H9 (cell line): ENCODE results near the gene NBEA. TPM values are rescaled to one million over a fixed set of nuclear protein-coding genes. Genes with fewer than 3 reads are reported as not detected.
A peak's percentile ranks its signal among the peaks of the same experiment; 100 is the strongest.

ENCODE experiments used
- DNase-seq: peaks from one replicate; pipeline ENCODE4 v3.0.0-alpha.2; 2017
- H2AFZ ChIP-seq: one replicate; pipeline ENCODE4 v1.6.1; 2013; ENCODE audit warnings: mild to moderate bottlenecking, low read length, control low read depth, moderate library complexity
- H2AK5ac ChIP-seq: 2 replicates; pipeline ENCODE4 v1.6.1; 2013; ENCODE audit warnings: low read length, control low read depth, mixed read lengths; ENCODE audit not compliant: insufficient read length
- H2BK120ac ChIP-seq: one replicate; pipeline ENCODE4 v1.6.1; 2013; ENCODE audit warnings: low read depth, mild to moderate bottlenecking, low read length, control low read depth, inconsistent platforms; ENCODE audit not compliant: poor library complexity, severe bottlenecking
- H2BK12ac ChIP-seq: 2 replicates; pipeline ENCODE4 v1.6.1; 2013; ENCODE audit warnings: low read length, control low read depth, mixed read lengths, low read depth; ENCODE audit not compliant: insufficient read length
- H2BK15ac ChIP-seq: 2 replicates; pipeline ENCODE4 v1.6.1; 2013; ENCODE audit warnings: low read depth, low read length, control low read depth
- H2BK20ac ChIP-seq: one replicate; pipeline ENCODE4 v1.6.1; 2013; ENCODE audit warnings: low read depth, mild to moderate bottlenecking, low read length, control low read depth, inconsistent platforms; ENCODE audit not compliant: poor library complexity, severe bottlenecking
- H2BK5ac ChIP-seq: 2 replicates; pipeline ENCODE4 v1.6.1; 2013; ENCODE audit warnings: low read length, control low read depth, mixed read lengths; ENCODE audit not compliant: insufficient read length
- H3K14ac ChIP-seq: 2 replicates; pipeline ENCODE4 v1.6.1; 2013; ENCODE audit warnings: low read length, control low read depth; ENCODE audit not compliant: insufficient read depth
- H3K18ac ChIP-seq: 2 replicates; pipeline ENCODE4 v1.6.1; 2013; ENCODE audit warnings: low read depth, mild to moderate bottlenecking, mixed read lengths, low read length, control low read depth; ENCODE audit not compliant: insufficient read length
- H3K23ac ChIP-seq: 2 replicates; pipeline ENCODE4 v1.6.1; 2013; ENCODE audit warnings: low read length, control low read depth, mixed read lengths, low read depth; ENCODE audit not compliant: insufficient read length
- H3K23me2 ChIP-seq: 2 replicates; pipeline ENCODE4 v1.6.1; 2013; ENCODE audit warnings: low read depth, mild to moderate bottlenecking, mixed read lengths, low read length, control low read depth; ENCODE audit not compliant: insufficient read length, poor library complexity, severe bottlenecking
- H3K27ac ChIP-seq: 2 replicates; pipeline ENCODE4 v1.5.1; 2013; ENCODE audit warnings: low read length, control low read depth, mixed read lengths, low read depth; ENCODE audit not compliant: insufficient read length
- H3K27me3 ChIP-seq: 2 replicates; pipeline ENCODE4 v1.6.1; 2013; ENCODE audit warnings: low read length, control low read depth, inconsistent platforms; ENCODE audit not compliant: insufficient read depth
- H3K4ac ChIP-seq: 2 replicates; pipeline ENCODE4 v1.6.1; 2013; ENCODE audit warnings: low read depth, mild to moderate bottlenecking, control low read depth, inconsistent platforms, low read length, moderate library complexity
- H3K4me1 ChIP-seq: 2 replicates; pipeline ENCODE4 v1.6.1; 2013; ENCODE audit warnings: low read length, control low read depth, inconsistent platforms; ENCODE audit not compliant: insufficient read depth
- H3K4me2 ChIP-seq: 2 replicates; pipeline ENCODE4 v1.6.1; 2013; ENCODE audit warnings: low read length, control low read depth, mixed read lengths; ENCODE audit not compliant: insufficient read length, insufficient read depth
- H3K56ac ChIP-seq: 2 replicates; pipeline ENCODE4 v1.6.1; 2013; ENCODE audit warnings: low read depth, mild to moderate bottlenecking, mixed read lengths, low read length, control low read depth; ENCODE audit not compliant: insufficient read length
- H3K79me1 ChIP-seq: 2 replicates; pipeline ENCODE4 v1.6.1; 2013; ENCODE audit warnings: low read depth, mild to moderate bottlenecking, moderate library complexity, low read length, control low read depth, inconsistent platforms; ENCODE audit not compliant: insufficient read depth, poor library complexity, severe bottlenecking
- H3K79me2 ChIP-seq: 2 replicates; pipeline ENCODE4 v1.6.1; 2013; ENCODE audit warnings: low read length, control low read depth, inconsistent platforms; ENCODE audit not compliant: insufficient read depth
- H3K9ac ChIP-seq: 2 replicates; pipeline ENCODE4 v1.6.1; 2013; ENCODE audit warnings: low read length, control low read depth, mixed read lengths; ENCODE audit not compliant: insufficient read length; ENCODE audit errors: extremely low read depth
- H3K9me3 ChIP-seq: one replicate; pipeline ENCODE4 v1.6.1; 2013; ENCODE audit warnings: low read depth, low read length, inconsistent platforms; ENCODE audit not compliant: control insufficient read depth
- H3T11ph ChIP-seq: one replicate; pipeline ENCODE4 v1.6.1; 2013; ENCODE audit warnings: mild to moderate bottlenecking, low read length, control low read depth, inconsistent platforms
- H4K20me1 ChIP-seq: one replicate; pipeline ENCODE4 v1.6.1; 2013; ENCODE audit not compliant: control insufficient read depth, insufficient read length, insufficient read depth
- H4K5ac ChIP-seq: 2 replicates; pipeline ENCODE4 v1.6.1; 2013; ENCODE audit warnings: low read depth, mild to moderate bottlenecking, mixed read lengths, low read length, control low read depth; ENCODE audit not compliant: insufficient read length
- H4K8ac ChIP-seq: replicated peaks from 2 replicates; pipeline ENCODE4 v1.6.1; 2013; ENCODE audit warnings: low read length, control low read depth, mixed read lengths, low read depth; ENCODE audit not compliant: insufficient read length
- H4K91ac ChIP-seq: 2 replicates; pipeline ENCODE4 v1.6.1; 2013; ENCODE audit warnings: low read depth, mild to moderate bottlenecking, moderate library complexity, mixed read lengths, low read length, control low read depth; ENCODE audit not compliant: insufficient read length
- H3K27ac Mint-ChIP-seq, 3 experiments: 2 replicates in 2 of 3; 3 replicates in 1 of 3; pipeline ENCODE4 v1.8.0; 2020 to 2021; ENCODE audit warnings: mixed read lengths in 3 of 3, mild to moderate bottlenecking in 1 of 3, moderate library complexity in 1 of 3
- H3K27me3 Mint-ChIP-seq: 2 replicates; pipeline ENCODE4 v1.8.0; 2021; ENCODE audit warnings: low read depth, mild to moderate bottlenecking, moderate library complexity, mixed read lengths
- H3K36me3 Mint-ChIP-seq, 3 experiments: 2 replicates in 2 of 3; 3 replicates in 1 of 3; pipeline ENCODE4 v1.8.0; 2020 to 2021; ENCODE audit warnings: low read depth in 3 of 3, mixed read lengths in 3 of 3; ENCODE audit not compliant: insufficient read depth in 1 of 3
- H3K4me1 Mint-ChIP-seq, 2 experiments: 2 replicates each; pipeline ENCODE4 v1.8.0; 2020; ENCODE audit warnings: mixed read lengths in 2 of 2
- H3K4me3 Mint-ChIP-seq, 2 experiments: 2 replicates in 1 of 2; 3 replicates in 1 of 2; pipeline ENCODE4 v1.8.0; 2020 to 2021; ENCODE audit warnings: mild to moderate bottlenecking in 2 of 2, mixed read lengths in 2 of 2, moderate library complexity in 1 of 2
- H3K9me3 Mint-ChIP-seq, 2 experiments: 2 replicates in 1 of 2; 3 replicates in 1 of 2; pipeline ENCODE4 v1.8.0; 2020; ENCODE audit warnings: mild to moderate bottlenecking in 2 of 2, mixed read lengths in 2 of 2, moderate library complexity in 1 of 2
- CTCF ChIP-seq: fragments of 200-600 bp; sonication (generic); conservative IDR thresholded peaks from 3 replicates; pipeline ENCODE4 v1.8.0; 2021; ENCODE audit warnings: antibody characterized with exemption, mild to moderate bottlenecking
- WGBS: extraction: QIAGEN DNeasy Blood & Tissue Kit; methylation state at CpG from one replicate; pipeline ENCODE4 v1.1.7; 2013; ENCODE audit warnings: missing lambda C conversion rate, low lambda C conversion rate, mixed read lengths; ENCODE audit not compliant: insufficient read length; ENCODE audit errors: extremely low coverage; 5-methylcytosine and 5-hydroxymethylcytosine counted together
- total RNA-seq: library from RNA; stranded (reverse); gene quantifications from 2 replicates; pipeline ENCODE4 v1.2.1, GENCODE V29; 2021

Gene NBEA
- total RNA-seq, 1 experiment from 2014 or later = 17.3 TPM

DNA sequence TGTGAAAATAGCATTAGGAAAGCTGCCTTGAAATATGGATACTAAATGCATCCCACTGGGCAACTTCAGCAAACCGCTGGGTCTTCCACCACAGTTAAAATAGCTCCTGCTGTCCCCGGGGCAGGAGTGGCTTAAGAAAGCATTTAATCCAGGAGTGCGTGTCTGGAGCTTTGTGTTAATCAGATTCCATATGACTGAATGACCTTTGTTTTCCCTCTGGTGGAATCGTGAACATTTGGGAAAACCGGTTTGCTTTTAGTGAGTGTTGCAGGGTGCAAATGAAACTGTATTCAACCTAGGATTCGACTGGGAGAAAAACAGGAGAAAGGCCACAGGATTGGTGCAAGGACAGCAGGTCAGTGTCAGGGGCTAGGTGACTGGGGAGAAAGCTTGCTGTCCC, 772.1 kb downstream of the NBEA start:
- H3K18ac ChIP-seq = no peak overlapping the region
- H3K56ac ChIP-seq = no peak overlapping the region
- H4K91ac ChIP-seq = no peak overlapping the region
- H2AFZ ChIP-seq = no peak overlapping the region
- no peaks in the 10 kb centered on the region for H3K4me1 ChIP-seq
- H4K20me1 ChIP-seq = no peaks in the 10 kb centered on the region
- H3K9ac ChIP-seq = no peak overlapping the region
- H2BK15ac ChIP-seq = no peak overlapping the region
- DNase-seq = no peak
- no peaks in the 10 kb centered on the region for H3K79me1 ChIP-seq
- Mint-ChIP-seq H3K27me3 (no peaks in the 10 kb centered on the region; the same call in 1 of the 2 replicates), H3K4me1 (peaks cover 18 to 23% of the 10 kb centered on the region in 2 experiments), H3K36me3 (no peaks in the 10 kb centered on the region), H3K27ac (peak overlapping the region in 1 of 3 experiments; percentile 85; a peak in 2 of 7 replicates), H3K4me3 (no peak overlapping the region), H3K9me3 (no peaks in the 10 kb centered on the region; a peak in 1 of 5 replicates)
- no peak overlapping the region for H2BK120ac ChIP-seq
- no peak overlapping the region for H3K27ac ChIP-seq
- H4K8ac ChIP-seq = no peak overlapping the region
- no peaks in the 10 kb centered on the region for H3K9me3 ChIP-seq
- no peaks in the 10 kb centered on the region for H3K79me2 ChIP-seq
- H3K23ac ChIP-seq = no peak overlapping the region
- no peak for TF ChIP-seq CTCF
- H3T11ph ChIP-seq = no peak overlapping the region
- H2BK20ac ChIP-seq = no peak overlapping the region
- H3K4ac ChIP-seq = no peak overlapping the region
- WGBS = no CpG with 5 or more reads among the region's 6 CpGs
- no peak overlapping the region for H2BK12ac ChIP-seq
- no peak overlapping the region for H3K4me2 ChIP-seq
- H3K23me2 ChIP-seq = no peaks in the 10 kb centered on the region
- H2BK5ac ChIP-seq = no peak overlapping the region
- no peak overlapping the region for H4K5ac ChIP-seq
- no peak overlapping the region for H2AK5ac ChIP-seq
- H3K27me3 ChIP-seq = no peaks in the 10 kb centered on the region
- 0 out of 2 replicates have a peak overlapping the region, but pooled peaks have one; percentile 2 for H3K14ac ChIP-seq
